Activated T-helper 1 cell treated with Interleukin-2 at 50 U/mL for 16 hours (primary cell): ENCODE measurements around the gene PRRC2A.
"Not testable (repeated sequence)": the region's sequence is repeated elsewhere in the genome, so short reads cannot be mapped to it uniquely, and the experiment has no call there.

Experiments
- DNase-seq: peaks from one replicate; pipeline ENCODE4 v3.0.0-alpha.2; 2020; ENCODE audit warnings: low read depth

The PRRC2A gene

DNA sequence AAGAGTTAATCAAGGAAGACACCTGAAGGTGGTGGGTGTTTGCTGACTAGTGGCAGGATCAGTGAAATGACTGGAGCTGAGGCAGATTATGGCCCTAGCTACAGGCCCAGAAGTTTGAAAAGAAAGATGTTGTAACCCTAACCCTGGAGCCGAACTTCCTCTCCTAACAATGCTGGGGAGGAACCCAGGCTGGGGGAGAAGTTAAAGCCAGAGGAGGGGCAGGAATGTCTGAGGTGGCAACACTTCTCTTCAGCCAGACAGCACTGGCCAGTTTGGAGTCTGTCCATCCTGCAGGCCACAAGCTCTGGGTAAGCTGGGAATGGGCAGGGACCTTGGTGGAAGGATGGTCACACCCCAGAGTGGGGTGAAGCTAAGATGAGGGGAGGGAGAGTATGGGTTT lies 34.5 kb upstream of the PRRC2A start, which contains the start of gene LST1:
Gene LST1, plus strand, starts transcription at position 270 of the 400 bp plus-strand sequence. CDS start 1,023 bp downstream, outside the sequence.
- DNase-seq = no peak

DNA sequence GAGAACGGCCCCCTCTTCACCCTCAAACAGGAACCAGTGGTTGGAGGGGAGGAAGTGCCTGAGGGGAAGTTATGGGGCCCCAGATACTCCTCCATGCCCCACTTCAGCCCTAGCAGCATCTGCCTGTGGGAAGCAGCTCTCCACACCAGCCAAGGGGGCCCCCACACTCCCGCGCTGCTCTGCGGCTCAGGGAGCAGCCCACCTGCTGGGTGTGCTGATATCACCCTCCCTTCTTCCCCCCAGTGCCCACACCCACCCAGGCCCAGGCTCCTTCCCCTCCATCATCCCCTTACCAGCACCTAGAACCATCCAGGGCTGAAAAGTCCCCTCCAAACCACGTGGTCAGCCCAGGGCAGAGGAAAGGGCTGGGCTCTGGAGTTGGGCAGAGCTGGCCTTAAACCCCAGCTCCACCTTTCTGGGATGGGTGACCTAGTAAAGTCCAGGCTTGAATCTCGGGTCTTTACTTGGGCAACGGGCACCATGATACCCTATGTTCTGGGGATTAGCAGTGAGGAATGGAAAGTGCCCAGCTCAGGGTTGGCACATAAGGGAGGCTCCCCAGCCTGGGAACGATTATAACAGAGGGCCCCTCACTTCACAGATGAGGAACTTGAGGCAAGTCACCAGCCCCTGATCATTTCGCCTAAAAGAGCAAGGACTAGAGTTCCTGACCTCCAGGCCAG lies 33.8 kb upstream of the PRRC2A start:
- no peak for DNase-seq

DNA sequence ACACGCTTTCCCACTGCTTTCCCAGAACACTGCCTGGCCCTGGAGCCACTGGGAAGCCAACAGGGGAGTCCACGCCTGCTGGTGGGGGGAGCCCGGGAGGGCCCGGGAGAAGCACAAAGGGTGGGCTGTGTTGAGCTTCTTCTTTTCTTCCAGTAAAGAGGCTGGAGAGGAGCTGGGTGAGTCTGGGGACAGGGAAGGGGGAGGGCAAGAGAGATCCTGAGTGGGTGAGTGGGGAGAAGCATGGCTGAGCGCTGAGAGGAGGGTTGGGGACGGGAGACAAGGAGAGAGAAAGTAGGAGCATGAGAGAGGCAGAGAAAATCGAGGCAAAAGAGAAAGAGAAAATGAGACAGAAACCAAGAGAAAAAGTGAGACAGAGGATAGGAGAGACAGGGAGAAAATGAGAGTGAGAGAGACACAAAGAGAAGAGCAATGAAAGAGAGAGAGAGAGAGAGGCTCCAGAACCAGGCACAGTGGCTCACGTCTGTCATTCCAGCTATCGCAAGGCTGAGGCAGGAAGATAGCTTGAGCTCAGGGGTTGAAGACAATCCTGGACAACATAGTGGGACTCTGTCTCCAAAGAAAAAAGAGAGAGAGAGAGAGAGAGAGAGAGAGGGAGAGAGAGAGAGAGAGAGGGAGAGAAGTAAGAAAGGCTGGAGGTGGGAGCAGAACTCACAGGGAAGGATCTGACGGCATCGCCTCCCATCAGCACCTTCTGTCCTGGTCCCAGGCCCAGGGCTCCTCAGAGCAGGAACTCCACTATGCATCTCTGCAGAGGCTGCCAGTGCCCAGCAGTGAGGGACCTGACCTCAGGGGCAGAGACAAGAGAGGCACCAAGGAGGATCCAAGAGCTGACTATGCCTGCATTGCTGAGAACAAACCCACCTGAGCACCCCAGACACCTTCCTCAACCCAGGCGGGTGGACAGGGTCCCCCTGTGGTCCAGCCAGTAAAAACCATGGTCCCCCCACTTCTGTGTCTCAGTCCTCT lies 32.4 kb upstream of the PRRC2A start:
- no peak for DNase-seq

DNA sequence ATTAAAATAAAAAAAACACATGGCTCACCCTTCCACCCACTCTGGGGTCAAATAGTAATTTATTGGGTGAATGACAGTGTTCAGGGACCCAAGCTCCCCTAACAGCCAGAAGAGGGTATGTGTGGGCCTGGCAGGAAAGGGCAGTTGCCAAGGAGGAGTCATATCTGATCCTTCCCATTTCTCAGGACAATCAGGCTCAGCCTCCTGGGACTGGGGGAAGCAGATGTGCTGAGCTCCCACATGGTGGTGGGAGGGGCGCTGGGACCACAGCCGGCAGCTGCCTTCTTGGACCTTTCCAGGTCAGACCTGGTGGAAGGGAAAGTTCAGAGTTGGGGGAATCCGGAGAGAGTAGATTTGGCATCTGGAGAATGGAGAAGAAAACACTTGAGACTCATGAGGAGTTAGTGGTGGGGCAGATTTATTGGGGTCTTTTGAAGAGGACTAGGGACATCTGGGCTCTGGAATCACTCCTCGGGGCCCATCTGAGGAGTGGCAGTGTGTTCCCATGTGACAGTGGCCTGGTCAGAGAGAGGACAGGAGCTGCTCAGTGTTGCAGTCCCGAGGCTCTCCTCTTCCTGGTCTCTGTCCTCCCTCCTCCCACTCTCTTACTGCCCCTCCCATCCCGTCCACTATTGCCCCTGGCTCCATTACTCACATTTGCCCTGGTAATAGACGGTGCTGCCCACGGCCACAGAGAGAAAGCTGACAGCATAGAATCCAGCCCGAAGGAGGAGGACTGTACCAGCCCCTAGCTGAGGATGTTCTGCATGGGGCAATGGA lies 31.5 kb upstream of the PRRC2A start:
- DNase-seq = no peak

- DNase-seq = not testable (repeated sequence)
Observed at GRCh38 chr6:31590691-31591090, 29.8 kb upstream of the PRRC2A start.

GRCh38 chr6:31592396-31592771 lies 28.1 kb upstream of the PRRC2A start:
- DNase-seq = no peak

- DNase-seq = no peak
Observed at GRCh38 chr6:31597006-31597405, 23.5 kb upstream of the PRRC2A start.

GRCh38 chr6:31607317-31607716 lies 13.2 kb upstream of the PRRC2A start:
- DNase-seq = no peak

GRCh38 chr6:31609519-31610406 lies 10.8 kb upstream of the PRRC2A start:
- no peak for DNase-seq

GRCh38 chr6:31610968-31611367 lies 9.5 kb upstream of the PRRC2A start:
- no peak for DNase-seq

DNA sequence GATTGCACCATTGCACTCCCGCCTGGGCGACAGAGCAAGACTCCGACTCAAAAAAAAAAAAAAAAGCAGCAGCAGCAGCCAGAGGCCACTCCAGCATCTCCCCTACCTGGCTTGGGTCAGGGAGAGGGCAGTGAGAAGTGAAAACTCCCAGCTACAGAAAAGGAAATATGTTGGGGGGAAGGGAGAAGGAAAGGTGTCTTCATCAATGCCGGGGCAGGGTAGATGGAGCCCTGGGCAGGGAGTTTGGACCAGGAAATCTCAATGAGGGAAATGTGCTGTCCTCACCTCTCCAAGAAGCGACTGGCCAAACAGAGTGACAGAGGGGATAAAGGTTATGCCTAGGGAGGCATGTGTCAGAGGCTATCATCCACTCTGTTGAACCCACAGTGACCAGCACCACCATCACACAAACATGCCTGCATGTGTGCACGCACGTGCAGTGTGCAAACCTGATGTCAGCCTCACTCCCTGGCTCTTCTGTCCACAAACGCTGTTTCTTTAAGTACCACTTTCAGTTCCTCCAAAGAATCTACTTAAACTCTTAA lies 6.4 kb upstream of the PRRC2A start:
- no peak for DNase-seq

GRCh38 chr6:31614684-31615578 lies 5.6 kb upstream of the PRRC2A start, which contains the start of gene AIF1:
Gene AIF1, plus strand, starts transcription at chr6:31615234. Its CDS starts 96 bp downstream, at chr6:31615330.
- DNase-seq = no peak

GRCh38 chr6:31615748-31616147 lies 4.8 kb upstream of the PRRC2A start:
- no peak for DNase-seq

DNA sequence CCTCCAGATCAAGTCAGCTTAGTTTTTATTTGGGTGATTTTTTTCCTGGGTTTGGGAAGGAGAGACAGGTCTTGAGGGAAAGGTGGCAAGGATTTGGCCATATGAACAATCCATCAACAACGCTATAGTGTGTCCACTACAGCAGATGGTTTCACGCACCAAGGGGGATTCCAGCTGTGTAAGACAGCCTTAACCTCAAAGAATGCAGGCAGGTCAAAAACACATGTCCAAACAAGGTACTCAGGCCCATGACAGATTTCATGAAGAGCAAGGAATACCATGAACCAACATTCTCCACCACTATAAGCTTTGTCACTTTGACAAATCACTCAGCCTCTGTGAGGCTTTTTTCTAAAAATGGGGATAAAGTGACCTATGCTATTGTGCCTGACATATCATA lies 3.5 kb upstream of the PRRC2A start:
- DNase-seq = no peak

GRCh38 chr6:31619805-31620585 lies 520 bp upstream of the PRRC2A start:
- peak; percentile 96 for DNase-seq

GRCh38 chr6:31621320-31621939 lies 915 bp downstream of the PRRC2A start:
- no peak for DNase-seq

- DNase-seq = no peak
Observed at GRCh38 chr6:31621991-31622390, 1.5 kb downstream of the PRRC2A start.

DNA sequence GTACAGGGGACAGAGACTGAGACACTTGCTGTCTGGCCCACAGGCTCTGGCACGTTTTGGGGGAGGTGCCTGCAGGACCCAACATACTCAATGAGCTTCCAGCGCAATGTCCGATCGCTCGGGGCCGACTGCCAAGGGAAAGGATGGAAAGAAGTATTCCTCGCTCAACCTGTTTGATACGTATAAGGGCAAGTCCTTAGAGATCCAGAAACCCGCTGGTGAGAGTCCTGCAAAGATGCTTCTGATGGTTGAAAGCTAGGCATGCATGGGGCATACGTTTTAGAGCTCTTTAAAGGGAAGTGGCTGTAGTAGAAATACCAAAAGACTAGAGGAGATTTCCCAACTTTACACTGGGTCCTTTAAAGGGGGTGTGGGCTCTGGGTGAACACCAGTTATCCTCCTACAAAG lies 2.2 kb downstream of the PRRC2A start:
- DNase-seq = no peak

DNA sequence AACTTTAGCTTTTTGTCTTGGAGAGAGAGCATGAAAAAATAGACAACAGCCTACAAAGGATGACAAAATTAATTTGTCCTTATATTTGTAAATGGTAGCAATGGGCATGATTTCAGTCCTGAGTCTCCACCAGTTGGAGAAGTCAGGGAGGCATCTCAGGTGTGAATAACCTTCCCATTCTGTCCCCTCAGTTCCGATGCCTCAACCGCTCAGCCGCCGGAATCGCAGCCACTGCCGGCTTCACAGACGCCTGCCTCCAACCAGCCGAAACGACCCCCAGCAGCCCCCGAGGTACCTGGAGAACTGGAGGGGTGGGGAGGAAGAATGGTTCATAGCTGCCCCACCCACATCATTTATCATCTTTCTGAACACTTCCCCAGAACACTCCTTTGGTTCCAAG lies 3.6 kb downstream of the PRRC2A start:
- no peak for DNase-seq
